ENCODE results near the gene PLD2.

Gene PLD2

DNA sequence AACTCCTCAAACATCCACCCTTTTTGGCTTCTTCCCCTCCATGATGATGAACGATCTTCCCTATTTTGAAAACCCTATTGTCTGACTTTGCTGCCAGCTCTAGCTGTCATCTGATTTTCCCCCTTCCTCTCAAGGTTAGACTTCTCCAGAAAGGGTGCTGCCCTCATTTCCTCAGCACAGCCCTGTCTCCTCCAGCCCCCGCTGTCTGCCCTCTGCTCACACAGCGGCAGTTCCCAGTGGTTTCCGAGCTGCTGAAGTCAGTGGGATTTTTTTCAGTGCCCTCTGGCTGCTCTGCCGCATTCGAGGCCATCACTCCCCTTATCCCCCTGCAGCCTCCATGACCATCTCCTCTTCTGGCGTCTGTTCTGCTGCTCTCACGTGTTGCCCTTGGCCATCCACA, 65.8 kb downstream of the PLD2 start:
- H3K27ac ChIP-seq: no peak overlapping the region

More for the DNA sequence above, 65.8 kb downstream of the PLD2 start:
- H3K4me3 ChIP-seq: no peak overlapping the region
- H3K36me3 ChIP-seq (ENCODE audit: insufficient read depth, low read length): no peaks in the 10 kb centered on the region
- H3K9me3 ChIP-seq (ENCODE audit: low read depth, low read length): no peaks in the 10 kb centered on the region
- TF ChIP-seq EZH2 (IDR thresholded peaks at IDR 0.05) (no peak), POLR2AphosphoS5 (IDR thresholded peaks at IDR 0.05; ENCODE audit: borderline replicate concordance, low read depth, low read length) (no peak), FOXP2 (optimal IDR thresholded peaks at IDR 0.05; ENCODE audit: control extremely low read depth, extremely low read length, insufficient read depth) (no peak)
- no peak overlapping the region for H3K9ac ChIP-seq (ENCODE audit: insufficient read length)
- DNase-seq (ENCODE audit: low read depth, low spot score): no peak

Measured in SK-N-MC (cell line).